ENCODE data around the gene CERS6. TPM values are rescaled to one million over a fixed set of nuclear protein-coding genes. Genes with fewer than 3 reads are reported as not detected.

Gene CERS6
- total and polyA plus RNA-seq, 8 donors: 3.2 to 18.0 (median 7.6) TPM

DNA sequence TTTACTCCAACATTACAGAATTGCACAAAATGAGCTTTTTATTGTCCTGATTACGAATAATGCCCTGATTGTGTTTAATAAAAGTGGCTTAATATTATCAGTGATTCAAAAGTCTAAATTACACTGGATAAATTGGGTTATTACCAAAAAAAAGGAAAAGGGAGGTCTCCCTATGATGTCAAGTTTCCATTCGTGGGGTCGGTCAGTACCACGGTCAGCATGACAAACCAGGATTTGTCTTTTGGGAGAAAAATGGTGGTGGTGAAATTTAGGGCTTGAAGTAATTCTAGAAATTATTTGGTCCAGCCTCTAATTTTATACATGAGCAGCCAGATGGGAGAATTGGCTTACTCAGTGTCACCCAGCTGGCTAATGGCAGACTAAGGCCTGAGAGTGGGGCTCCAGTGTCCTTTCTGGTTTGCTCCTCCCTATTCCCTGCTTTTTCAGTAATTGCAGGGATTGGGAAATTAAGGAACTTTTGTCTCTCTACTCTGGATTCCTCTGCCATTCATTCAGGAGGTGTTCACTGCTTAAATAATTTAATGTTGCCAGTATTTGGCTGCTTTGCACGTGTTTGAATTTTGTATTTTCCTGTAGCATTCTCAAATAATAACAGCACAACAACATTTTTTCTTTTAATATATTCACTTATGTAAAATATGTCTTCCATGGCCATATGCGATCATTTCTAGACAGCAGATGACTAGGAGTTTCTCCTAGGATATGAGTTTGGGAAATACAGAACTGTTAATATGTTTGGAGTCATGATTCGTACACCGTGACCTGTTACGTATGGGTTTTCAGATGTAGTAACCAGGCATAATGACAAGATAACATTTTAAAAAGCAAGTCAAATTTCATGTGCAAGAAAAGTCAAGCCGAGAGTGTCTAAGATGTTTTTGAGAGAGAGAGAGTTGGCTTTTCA, 217.5 kb downstream of the CERS6 start:
- no peak for FAIRE-seq
- TF ChIP-seq, protein P1, sequence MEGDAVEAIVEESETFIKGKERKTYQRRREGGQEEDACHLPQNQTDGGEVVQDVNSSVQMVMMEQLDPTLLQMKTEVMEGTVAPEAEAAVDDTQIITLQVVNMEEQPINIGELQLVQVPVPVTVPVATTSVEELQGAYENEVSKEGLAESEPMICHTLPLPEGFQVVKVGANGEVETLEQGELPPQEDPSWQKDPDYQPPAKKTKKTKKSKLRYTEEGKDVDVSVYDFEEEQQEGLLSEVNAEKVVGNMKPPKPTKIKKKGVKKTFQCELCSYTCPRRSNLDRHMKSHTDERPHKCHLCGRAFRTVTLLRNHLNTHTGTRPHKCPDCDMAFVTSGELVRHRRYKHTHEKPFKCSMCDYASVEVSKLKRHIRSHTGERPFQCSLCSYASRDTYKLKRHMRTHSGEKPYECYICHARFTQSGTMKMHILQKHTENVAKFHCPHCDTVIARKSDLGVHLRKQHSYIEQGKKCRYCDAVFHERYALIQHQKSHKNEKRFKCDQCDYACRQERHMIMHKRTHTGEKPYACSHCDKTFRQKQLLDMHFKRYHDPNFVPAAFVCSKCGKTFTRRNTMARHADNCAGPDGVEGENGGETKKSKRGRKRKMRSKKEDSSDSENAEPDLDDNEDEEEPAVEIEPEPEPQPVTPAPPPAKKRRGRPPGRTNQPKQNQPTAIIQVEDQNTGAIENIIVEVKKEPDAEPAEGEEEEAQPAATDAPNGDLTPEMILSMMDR (IDR thresholded peaks at IDR 0.05): no peak
- no peak for ATAC-seq
- Histone ChIP-seq H3K4me3 (no peak overlapping the region), H3K4me1 (no peaks in the 10 kb centered on the region), H3K27ac (no peak overlapping the region), H3K36me3 (no peaks in the 10 kb centered on the region), H3K9me3 (no peaks in the 10 kb centered on the region), H3K27me3 (no peaks in the 10 kb centered on the region)
- intact Hi-C loops (cut with DNase I): no loop called here
- 86 to 87% methylated on average over 10 of the region's 10 CpGs for WGBS, 2 donors
- DNase-seq: no peak

DNA sequence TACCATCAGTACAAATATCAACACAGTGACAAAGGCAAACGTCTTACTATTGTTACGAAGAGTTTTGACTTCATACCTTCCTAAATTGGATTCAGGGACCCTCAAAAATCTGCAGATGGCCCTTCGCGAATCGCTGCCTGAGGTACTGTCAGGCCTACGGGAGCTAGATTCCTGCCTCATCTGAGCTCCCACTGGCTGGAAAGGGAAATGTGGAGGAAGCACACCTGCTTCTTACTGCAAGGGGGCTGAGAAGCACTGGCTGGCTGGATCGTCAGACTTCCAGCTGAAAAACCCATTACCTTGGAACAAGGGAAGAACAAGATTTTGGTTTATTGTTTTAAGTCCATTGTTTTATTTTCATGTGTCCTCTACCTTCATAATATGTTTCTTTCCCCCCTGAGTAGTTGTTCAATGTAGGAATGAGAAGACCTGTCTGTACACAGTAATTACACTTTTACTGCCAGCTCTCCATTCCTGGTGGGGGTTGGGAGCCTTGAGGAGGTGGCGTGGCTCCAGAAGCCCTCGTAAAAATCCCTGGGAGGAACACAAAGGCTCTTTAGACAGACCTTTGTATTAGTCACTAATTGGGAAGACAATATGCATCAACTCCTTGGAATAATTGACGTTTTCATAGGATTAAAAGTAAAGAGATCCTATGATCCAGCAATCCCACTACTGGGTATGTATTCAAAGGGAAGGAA, 222.2 kb downstream of the CERS6 start:
- no peak overlapping the region for H3K4me3 ChIP-seq
- H3K27me3 ChIP-seq: no peaks in the 10 kb centered on the region
- DNase-seq (no peak), ATAC-seq (no peak), FAIRE-seq (no peak)
- WGBS, 2 donors: 91 to 94% methylated on average over 10 of the region's 10 CpGs
- intact Hi-C loops (cut with DNase I): no loop called here
- TF ChIP-seq, protein P1 (IDR thresholded peaks at IDR 0.05): no peak
- H3K36me3 ChIP-seq: no peaks in the 10 kb centered on the region
- no peaks in the 10 kb centered on the region for H3K9me3 ChIP-seq
- no peaks in the 10 kb centered on the region for H3K4me1 ChIP-seq
- no peak overlapping the region for H3K27ac ChIP-seq

DNA sequence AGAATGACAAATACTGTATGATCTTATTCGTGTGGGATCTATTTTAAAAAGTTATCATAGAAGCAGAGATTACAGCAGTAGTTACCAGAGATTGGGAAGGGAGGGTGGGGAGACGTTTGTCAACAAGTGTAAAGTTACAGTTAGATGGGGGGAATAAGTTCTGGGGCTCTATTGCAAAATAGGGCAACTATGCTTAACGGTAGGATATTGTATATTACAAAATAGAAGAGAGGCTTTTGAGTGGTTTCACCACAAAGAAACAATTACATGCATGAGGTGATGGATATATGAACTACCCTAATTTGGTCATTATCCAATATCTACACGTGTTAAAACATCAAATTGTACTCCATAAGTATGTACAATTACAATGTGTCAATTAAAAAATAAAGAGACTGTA, 223.0 kb downstream of the CERS6 start:
- Histone ChIP-seq H3K9me3 (no peaks in the 10 kb centered on the region), H3K4me3 (no peak overlapping the region), H3K27ac (no peak overlapping the region), H3K27me3 (no peaks in the 10 kb centered on the region), H3K36me3 (no peaks in the 10 kb centered on the region), H3K4me1 (no peaks in the 10 kb centered on the region)
- ATAC-seq (no peak), FAIRE-seq (no peak), DNase-seq (no peak)
- 87 to 89% methylated on average over 4 of the region's 4 CpGs for WGBS, 2 donors
- intact Hi-C loops (cut with DNase I): no loop called here
- TF ChIP-seq, protein P1 (IDR thresholded peaks at IDR 0.05): no peak

DNA sequence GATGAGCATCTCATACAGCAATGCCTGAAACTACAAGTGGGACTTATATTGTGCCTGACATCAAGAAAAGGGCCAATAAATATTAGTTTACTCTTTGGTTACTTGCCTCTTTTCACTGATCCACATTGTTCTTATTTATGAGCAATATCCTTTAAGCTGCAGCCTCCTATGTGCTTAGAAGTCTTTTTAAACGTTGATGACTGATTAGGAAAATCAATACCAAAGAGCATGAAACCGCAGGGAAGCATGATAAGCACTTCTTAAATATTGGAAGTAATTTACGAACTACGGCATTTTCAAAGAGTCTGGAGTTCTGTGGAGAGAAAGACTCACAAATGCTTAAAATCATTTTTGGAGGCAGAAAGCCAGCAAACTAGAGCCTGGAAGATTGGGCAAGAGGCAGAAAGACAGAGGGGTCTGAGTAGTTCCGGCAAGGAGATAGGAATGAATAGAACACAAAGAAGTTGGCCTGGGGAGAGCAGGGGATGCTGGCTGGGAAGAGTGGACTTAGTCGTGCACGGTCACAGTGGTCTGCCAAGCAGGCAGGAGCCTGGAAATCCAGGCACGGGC, 223.8 kb downstream of the CERS6 start:
- DNase-seq (no peak), FAIRE-seq (no peak), ATAC-seq (no peak)
- Histone ChIP-seq H3K4me3 (no peak overlapping the region), H3K27me3 (no peaks in the 10 kb centered on the region), H3K27ac (no peak overlapping the region), H3K4me1 (no peaks in the 10 kb centered on the region), H3K9me3 (no peaks in the 10 kb centered on the region), H3K36me3 (no peaks in the 10 kb centered on the region)
- WGBS, 2 donors: 70 to 72% methylated on average over 8 of the region's 8 CpGs
- intact Hi-C loops (cut with DNase I): no loop called here
- TF ChIP-seq, protein P1 (IDR thresholded peaks at IDR 0.05): no peak
